ENCODE results near the gene USP48.
"Not testable (repeated sequence)": the region's sequence is repeated elsewhere in the genome, so short reads cannot be mapped to it uniquely, and the experiment has no call there.

The USP48 gene

DNA sequence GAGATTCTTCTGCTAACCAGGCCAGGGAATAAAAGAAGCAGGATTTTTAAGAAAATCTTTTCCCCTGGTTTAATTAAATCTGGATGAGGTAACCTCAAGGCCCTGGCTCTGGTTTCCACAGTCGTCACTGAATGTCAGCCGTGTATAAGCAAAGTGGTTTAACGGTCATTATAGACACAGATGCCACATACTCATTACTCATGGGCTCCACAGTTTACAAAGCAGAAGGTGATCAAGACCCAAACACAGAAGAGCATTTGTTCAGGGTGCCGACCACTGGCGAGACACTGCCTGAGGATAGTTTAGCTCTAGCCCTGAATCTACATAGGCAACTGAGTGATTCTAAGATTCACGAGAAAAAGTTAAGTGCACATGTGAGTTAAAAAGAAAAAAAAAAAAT lies 86.0 kb downstream of the USP48 start:
- DNase-seq (ENCODE audit: low read depth) = no peak

DNA sequence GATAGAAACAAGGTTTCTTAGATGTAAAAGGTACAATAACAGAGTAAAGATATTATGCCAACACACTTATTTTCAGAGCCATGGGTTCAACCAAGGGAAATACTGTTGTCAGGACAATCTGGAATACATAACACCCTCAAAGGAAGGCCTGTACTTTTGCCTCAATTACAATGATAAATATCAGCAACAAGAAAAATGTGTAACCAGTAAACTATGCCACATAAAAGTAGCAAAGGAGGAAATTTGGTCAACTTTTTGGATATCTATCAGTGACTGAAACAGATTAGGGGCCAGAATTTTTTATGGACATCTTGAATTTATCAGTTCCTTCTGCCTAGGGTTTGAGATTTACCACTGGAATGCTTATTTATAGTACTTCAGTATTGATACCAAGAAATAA lies 89.2 kb downstream of the USP48 start:
- DNase-seq (ENCODE audit: low read depth) = no peak

GRCh38 chr1:21691739-21692138 lies 91.2 kb downstream of the USP48 start:
- no peak for DNase-seq (ENCODE audit: low read depth)

DNA sequence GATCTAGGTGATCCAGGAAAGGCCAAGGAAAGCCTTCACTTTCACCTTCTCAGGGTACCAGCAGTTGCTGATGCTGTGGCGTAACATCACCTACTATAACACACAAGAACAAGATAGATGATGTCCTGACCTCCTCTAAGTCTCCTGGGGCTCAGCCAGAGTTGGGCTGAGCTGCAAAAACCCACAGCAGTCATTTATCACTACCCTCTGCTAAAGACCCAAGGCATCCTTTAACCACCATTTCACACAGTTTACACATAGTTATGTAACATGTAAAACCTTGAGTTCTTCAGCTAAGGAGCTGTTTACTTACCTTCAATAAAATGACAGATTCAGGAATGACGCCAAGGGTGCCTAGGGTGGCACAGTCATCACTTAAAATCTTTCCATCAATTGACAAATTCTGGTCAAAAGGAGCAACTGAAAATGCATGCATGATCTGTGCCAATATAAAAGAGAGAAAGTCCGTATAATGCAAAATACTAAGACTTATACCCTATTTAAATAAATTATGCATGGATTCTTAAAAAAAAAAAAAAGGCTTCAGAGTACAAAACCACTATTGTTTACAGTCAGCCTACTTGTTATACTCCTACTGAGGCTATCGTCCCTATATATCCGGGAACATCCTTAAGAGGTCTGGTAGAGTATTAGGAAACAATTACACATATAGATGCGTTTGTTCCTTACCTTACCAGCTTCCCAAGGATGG lies 93.1 kb downstream of the USP48 start:
- DNase-seq (ENCODE audit: low read depth) = no peak

DNA sequence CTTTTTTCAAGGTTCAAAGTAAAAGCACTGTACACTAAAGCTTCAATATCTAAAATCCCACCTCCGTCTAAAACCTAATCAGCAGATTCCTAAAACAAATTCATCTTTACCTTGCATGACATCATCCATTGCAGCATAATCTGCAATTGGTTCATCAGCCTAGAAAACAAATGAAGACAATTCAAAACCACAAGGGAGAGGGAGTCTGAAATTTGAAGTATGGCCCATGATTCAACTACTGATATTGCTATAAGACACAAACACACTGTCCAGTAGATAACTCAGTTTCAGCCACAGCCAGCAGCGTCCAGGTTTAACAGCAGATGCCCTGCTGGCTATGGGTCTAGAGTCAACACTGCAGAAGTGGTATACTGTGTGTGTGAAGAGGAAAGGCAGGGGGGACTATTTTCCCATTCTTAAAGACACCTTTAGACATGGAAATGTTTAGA lies 95.8 kb downstream of the USP48 start:
- no peak for DNase-seq (ENCODE audit: low read depth)

DNA sequence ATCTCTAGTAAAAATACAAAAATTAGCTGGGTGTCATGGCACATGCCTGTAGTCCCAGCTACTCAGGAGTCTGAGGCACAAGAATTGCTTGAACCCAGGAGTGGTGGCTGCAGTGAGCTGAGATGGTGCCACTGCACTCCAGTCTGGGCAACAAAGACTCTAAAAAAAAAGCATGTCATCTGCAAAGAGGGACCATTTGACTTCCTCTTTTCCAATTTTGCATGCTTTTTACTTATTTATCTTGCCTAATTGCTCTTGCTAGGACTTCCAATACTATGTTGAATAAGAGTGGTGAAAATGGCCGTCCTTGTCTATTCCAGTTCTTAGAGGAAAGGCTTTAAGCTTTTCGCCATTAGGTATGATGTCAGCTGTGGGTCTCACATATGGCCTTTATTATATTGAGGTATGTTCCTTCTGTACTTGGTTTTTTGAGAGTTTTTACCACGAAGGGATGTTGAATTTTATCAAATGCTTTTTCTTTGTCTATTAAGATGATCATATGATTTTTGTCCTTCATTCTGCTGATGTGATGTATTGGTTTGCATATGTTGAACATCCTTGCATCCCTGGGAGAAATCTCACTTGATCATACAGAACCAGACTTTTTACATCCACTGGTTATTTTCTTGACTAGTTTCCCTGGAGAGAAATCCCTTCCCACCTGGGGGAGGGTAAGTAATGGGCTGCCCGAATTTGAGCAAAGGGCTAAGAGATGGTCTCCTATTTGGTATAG lies 96.8 kb downstream of the USP48 start:
- DNase-seq (ENCODE audit: low read depth) = no peak

- DNase-seq (ENCODE audit: low read depth) = no peak
Measured at GRCh38 chr1:21681426-21681825, 101.5 kb downstream of the USP48 start.

DNA sequence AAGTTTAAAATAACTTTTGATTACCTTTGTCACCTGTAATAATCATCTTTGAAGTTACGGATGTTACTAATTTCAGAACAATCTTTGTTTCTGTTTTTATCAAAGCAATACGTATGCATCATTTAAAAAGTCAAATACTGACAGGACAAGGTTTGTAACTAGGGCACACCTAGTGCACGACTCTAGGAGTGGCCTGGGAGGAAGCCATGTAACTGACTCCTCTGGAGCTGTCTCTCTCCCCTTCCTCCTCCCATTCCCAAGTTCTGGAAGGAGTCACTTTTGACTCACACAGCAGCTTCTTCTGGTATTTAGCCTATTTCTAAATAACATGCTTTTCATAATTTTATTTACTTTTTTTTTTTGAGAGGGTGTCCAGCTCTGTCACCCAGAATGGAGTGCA lies 102.0 kb downstream of the USP48 start:
- DNase-seq (ENCODE audit: low read depth) = no peak

DNA sequence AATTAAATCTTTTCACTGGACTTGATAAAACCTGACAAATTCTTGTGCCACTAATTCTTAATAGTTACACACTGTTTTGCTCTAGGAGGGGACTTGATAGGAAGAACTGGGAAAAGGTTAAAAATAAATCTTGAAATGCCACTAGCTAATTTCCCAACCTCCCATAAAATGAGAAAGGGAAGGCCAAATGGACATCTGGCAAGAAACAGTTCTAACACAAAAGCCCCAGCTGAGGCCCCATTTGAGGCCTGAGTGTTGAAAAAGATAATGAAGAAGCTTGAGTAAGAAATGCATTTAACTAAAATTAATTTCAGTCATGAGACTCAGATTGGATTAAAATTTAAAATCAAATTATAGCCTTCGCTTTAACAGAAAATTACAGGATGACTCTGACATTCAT lies 102.6 kb downstream of the USP48 start:
- DNase-seq (ENCODE audit: low read depth) = no peak

- no peak for DNase-seq (ENCODE audit: low read depth)
Measured at GRCh38 chr1:21677168-21677567, 105.8 kb downstream of the USP48 start.

- no peak for DNase-seq (ENCODE audit: low read depth)
Measured at GRCh38 chr1:21674957-21675356, 108.0 kb downstream of the USP48 start.

DNA sequence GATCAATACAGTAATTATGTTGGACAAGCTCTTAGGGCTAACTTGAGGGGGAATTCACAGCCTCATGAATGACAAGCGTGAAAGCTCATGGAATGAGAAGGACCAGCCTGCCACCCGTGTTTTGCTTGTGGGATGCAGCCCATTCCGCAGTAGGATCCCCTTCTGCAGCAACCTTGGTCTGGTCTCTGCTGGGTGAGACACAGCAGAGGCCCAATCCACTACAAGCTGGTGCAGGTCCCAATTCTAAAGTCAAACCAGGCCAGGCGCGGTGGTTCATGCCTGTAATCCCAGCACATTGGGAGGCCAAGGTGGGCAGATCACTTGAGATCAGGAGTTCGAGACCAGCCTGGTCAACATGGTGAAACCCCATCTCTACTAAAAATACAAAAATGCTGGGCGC lies 109.1 kb downstream of the USP48 start:
- DNase-seq (ENCODE audit: low read depth) = not testable (repeated sequence)

- no peak for DNase-seq (ENCODE audit: low read depth)
Measured at GRCh38 chr1:21673277-21673780, 109.6 kb downstream of the USP48 start.

GRCh38 chr1:21672478-21673276 lies 110.3 kb downstream of the USP48 start:
- no peak for DNase-seq (ENCODE audit: low read depth)

- no peak for DNase-seq (ENCODE audit: low read depth)
Measured at GRCh38 chr1:21671915-21672314, 111.0 kb downstream of the USP48 start.

- DNase-seq (ENCODE audit: low read depth) = no peak
Measured at GRCh38 chr1:21670956-21671902, 111.7 kb downstream of the USP48 start.

- DNase-seq (ENCODE audit: low read depth) = no peak
Measured at GRCh38 chr1:21670059-21670881, 112.7 kb downstream of the USP48 start.

- DNase-seq (ENCODE audit: low read depth) = no peak
Measured at GRCh38 chr1:21669258-21670058, 113.5 kb downstream of the USP48 start, which contains the start of gene RAP1GAP. Gene RAP1GAP, minus strand, starts transcription at chr1:21669357. Its CDS starts 49,325 bp downstream, at chr1:21620032.

GRCh38 chr1:21668951-21669257 lies 114.0 kb downstream of the USP48 start:
- no peak for DNase-seq (ENCODE audit: low read depth)
